Choroid plexus epithelial cell (primary cell): Measurements from ENCODE around the gene MKX.

Source experiments
- DNase-seq: peaks from one replicate; pipeline ENCODE4 v3.0.0-alpha.2; 2010; ENCODE audit warnings: low read depth
- H3K4me3 ChIP-seq: 2 replicates; pipeline ENCODE4 v1.5.1; 2011; ENCODE audit warnings: low read depth, mild to moderate bottlenecking, control low read depth, low read length, moderate library complexity
- TF ChIP-seq, protein P1 (sequence below): conservative IDR thresholded peaks from 2 replicates; pipeline ENCODE4 v1.5.1; 2011; ENCODE audit warnings: low read depth, mild to moderate bottlenecking, control low read depth, inconsistent platforms, low read length, moderate library complexity

MKX gene

DNA sequence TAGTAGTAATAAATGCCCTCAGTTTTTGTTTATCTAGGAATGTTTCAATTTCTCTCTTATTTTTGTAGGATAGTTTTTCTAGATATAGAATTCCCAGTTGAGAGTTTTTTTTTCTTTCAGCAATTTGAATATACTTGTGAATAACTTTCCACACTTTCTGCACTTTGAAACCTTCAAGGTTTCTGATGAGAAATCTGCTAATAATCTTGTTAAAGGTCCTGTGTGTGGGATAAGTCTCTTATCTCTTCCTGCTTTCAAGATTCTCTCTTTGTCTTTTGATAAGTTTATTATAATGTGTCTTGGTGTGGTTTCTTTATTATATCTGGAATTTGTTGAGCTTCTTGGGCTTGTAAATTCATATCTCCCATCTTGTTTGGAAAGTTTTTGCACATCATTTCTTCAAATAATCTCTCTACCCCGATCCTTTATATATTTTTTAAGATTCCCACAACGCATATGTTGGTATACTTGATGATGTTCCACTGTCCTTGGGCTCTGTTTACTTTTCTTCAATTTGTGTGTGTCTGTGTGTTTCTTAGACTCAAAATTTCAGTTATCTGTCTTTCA lies 103.5 kb downstream of the MKX start:
- DNase-seq = no peak
- no peak overlapping the region for H3K4me3 ChIP-seq
- TF ChIP-seq, protein P1, sequence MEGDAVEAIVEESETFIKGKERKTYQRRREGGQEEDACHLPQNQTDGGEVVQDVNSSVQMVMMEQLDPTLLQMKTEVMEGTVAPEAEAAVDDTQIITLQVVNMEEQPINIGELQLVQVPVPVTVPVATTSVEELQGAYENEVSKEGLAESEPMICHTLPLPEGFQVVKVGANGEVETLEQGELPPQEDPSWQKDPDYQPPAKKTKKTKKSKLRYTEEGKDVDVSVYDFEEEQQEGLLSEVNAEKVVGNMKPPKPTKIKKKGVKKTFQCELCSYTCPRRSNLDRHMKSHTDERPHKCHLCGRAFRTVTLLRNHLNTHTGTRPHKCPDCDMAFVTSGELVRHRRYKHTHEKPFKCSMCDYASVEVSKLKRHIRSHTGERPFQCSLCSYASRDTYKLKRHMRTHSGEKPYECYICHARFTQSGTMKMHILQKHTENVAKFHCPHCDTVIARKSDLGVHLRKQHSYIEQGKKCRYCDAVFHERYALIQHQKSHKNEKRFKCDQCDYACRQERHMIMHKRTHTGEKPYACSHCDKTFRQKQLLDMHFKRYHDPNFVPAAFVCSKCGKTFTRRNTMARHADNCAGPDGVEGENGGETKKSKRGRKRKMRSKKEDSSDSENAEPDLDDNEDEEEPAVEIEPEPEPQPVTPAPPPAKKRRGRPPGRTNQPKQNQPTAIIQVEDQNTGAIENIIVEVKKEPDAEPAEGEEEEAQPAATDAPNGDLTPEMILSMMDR = no peak

DNA sequence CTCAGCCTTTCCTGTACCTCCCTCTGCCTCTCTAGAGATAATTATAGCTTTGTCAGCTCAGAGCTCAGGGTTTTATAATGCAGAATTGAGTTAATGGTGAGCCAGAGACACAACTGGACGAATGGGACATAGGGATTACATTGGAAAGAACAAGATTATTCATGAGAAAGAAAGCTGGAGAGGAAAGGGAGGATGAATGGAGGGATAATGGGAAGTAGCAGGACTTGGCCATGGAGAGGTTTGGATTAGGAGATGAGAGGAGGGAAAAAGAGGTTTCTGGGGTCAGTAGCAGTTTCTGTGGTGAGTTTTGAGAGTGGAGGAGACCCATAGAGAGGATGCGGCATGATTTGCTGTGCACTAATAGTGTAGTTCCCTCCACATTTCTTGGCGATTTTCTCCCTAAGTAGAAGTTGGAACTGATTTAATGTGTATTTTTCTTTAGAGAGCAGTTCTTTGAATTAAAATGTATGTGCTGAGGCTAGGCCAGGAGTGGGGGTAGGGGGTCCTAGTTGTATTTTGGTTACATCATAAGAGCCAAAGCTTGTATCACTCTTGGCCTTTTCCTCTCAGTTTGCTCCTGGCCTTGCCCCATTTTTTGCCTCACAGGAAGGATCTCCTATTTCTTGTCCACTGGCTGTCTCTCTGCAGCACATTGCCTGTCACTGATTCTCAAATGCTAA lies 107.4 kb downstream of the MKX start:
- TF ChIP-seq, protein P1 = no peak
- no peak for DNase-seq
- H3K4me3 ChIP-seq = no peak overlapping the region

DNA sequence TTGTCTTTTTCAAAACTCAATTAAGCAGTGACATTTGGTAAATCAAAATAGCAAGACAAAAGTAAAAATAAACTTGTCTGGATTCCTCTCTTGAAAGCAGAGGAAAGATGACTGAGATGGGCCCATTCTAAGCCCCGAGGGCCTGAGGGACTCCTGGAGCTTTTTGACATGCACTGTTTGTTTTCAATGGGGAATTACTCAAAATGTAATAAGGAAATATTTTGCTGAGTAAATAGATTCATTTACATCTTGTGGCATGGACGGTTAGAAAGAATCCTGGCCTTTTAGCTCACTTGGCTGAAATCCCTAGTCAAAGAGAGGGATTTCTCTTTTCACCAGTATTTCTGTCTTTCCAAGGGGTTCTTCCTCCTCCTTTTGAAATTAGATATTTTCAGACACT lies 108.0 kb downstream of the MKX start:
- H3K4me3 ChIP-seq = no peak overlapping the region
- DNase-seq = no peak
- TF ChIP-seq, protein P1 = no peak

DNA sequence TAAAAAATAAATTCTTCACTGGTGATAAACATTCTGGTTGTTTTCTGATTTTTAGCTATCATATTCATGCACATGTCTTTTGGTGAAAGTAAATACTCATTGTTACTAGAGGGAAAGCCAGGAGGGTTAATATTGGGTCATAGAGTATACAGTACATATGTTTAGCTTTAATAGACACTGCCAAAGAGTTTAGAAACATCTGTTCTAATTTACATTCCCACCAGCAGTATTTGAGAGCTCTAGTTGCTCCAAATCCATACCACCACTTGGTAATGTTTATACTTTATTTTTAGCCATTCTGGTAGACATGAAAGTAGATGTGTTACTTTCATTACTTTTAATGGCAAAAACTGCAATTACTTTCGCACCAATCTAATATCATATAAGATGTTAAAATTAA lies 108.8 kb downstream of the MKX start:
- TF ChIP-seq, protein P1 = no peak
- no peak overlapping the region for H3K4me3 ChIP-seq
- DNase-seq = no peak

DNA sequence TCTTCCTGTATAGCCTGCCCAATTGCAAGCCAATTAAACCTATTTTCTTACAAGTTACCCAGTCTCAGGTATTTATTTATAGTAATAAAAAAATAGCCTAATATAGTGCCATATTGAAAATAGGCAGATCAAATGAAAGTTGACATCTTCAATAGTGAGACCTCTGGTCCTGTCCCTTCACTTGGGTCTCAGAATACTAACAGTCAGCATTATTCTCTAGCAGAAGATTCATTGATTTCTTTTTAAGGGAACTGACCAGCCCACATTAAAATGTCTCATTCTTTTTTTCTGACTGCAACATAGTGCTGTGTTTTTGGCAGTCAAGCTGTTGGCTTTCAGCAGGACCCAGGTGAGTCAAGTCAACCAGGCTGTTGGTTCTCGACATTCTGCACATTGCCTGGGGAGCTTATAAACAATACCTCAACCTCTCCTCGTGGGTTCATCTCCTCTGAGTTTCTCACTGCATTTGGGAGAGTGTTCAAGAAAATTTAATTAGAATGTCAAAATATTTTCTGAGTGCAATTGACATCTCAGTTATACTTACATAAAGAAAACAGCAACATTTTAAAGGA lies 109.8 kb downstream of the MKX start:
- TF ChIP-seq, protein P1 = no peak
- no peak for DNase-seq
- H3K4me3 ChIP-seq = no peak overlapping the region

DNA sequence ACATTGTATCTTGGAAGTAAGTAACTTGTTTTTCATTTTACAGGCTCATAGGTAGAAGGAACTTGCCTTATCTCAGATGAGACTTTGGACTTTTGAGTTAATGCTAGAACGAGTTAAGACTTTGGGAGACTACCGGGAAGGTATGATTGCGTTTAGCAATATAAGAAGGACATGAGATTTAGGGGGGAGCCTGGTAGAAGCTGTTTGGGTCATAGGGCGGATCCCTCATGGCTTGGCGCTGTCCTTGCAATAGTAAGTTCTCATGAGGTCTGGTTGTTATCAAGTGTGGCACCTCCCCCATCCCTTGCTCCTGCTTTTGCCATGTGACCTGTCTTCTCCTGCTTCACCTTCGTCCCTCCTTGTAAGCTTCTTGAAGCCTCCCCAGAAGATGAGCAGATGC lies 110.3 kb downstream of the MKX start:
- TF ChIP-seq, protein P1 = no peak
- DNase-seq = no peak
- no peak overlapping the region for H3K4me3 ChIP-seq

DNA sequence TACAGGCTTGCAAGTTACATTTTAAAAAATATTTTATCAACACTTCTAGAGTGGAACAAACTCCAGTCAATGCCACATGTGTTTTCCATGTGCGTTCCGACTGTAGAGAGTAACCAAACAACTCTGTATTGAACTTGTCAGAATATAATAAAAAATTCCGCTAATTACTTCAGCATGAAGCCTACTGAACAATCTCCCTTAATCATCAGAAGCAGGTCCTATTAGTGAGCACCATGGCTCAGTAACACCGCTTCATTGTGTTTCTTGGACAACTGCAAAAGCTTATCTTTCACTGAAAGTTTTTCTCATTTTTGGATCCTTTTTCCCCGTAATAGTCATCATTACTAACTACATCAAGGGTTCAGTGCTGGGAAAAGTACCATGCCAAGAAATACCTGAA lies 117.0 kb downstream of the MKX start:
- H3K4me3 ChIP-seq = no peak overlapping the region
- DNase-seq = no peak
- TF ChIP-seq, protein P1 = no peak
